GM13977 (cell line): ENCODE data around the gene POLDIP2.
A peak's percentile ranks its signal among the peaks of the same experiment; 100 is the strongest.

ENCODE experiments used
- DNase-seq: peaks from one replicate; pipeline ENCODE4 v3.0.0; 2012; ENCODE audit warnings: low spot score
- CTCF ChIP-seq: IDR thresholded peaks from 2 replicates; pipeline ENCODE4 v1.5.1; 2012; ENCODE audit warnings: mild to moderate bottlenecking, control low read depth; ENCODE audit not compliant: insufficient read depth; ENCODE audit errors: extremely low read depth, missing control alignments
- in situ Hi-C: fragments of 300-500 bp; cut with MboI; formaldehyde crosslinking; loops from one replicate; pipeline ENCODE4 v1.12.0; 2022; ENCODE audit warnings: low sequenced_read_pairs, low pct_unique_long_range_greater_than_20kb, mixed read lengths, inconsistent platforms; ENCODE audit not compliant: unreplicated experiment

Gene POLDIP2

GRCh38 chr17:28328325-28328724 lies 29.0 kb downstream of the POLDIP2 start:
- DNase-seq, result no peak
- in situ Hi-C loops, result no loop called here
- no peak for TF ChIP-seq CTCF

- TF ChIP-seq CTCF, result no peak
- DNase-seq, result no peak
- in situ Hi-C loops, result no loop called here
Measured at GRCh38 chr17:28327709-28328108, 29.6 kb downstream of the POLDIP2 start.

GRCh38 chr17:28327031-28327607 lies 30.2 kb downstream of the POLDIP2 start:
- in situ Hi-C loops, result no loop called here
- TF ChIP-seq CTCF, result no peak
- DNase-seq, result peak; percentile 47

GRCh38 chr17:28326114-28326513 lies 31.2 kb downstream of the POLDIP2 start:
- in situ Hi-C loops, result no loop called here
- DNase-seq, result no peak

GRCh38 chr17:28325211-28325610 lies 32.1 kb downstream of the POLDIP2 start:
- DNase-seq, result no peak
- no peak for TF ChIP-seq CTCF
- in situ Hi-C loops, result no loop called here

More at GRCh38 chr17:28326114-28326513, 31.2 kb downstream of the POLDIP2 start:
- no peak for TF ChIP-seq CTCF

GRCh38 chr17:28324781-28325180 lies 32.5 kb downstream of the POLDIP2 start:
- in situ Hi-C loops, result no loop called here
- TF ChIP-seq CTCF, result no peak
- no peak for DNase-seq
